Liver (tissue), 9 donors: ENCODE data around the gene PPARA. TPM values are rescaled to one million over a fixed set of nuclear protein-coding genes. Genes with fewer than 3 reads are reported as not detected.

Experiments
- DNase-seq: peaks from one replicate; pipeline ENCODE4 v3.0.0-alpha.2; 2017; ENCODE audit warnings: low spot score
- H3K27ac ChIP-seq, 2 donors: one replicate each; pipeline ENCODE4 v1.7.0; 2013; ENCODE audit warnings: inconsistent platforms in 2 of 2, low read length in 2 of 2, control low read depth in 1 of 2, low read depth in 1 of 2, mild to moderate bottlenecking in 1 of 2
- H3K27me3 ChIP-seq, 4 donors: one replicate each; pipeline versions ENCODE4 v1.6.1 to v1.7.0; 2013; ENCODE audit warnings: low read length in 3 of 4, inconsistent platforms in 1 of 4, mild to moderate bottlenecking in 1 of 4, moderate library complexity in 1 of 4; ENCODE audit not compliant: control insufficient read depth in 4 of 4, insufficient read depth in 4 of 4
- H3K36me3 ChIP-seq, 4 donors: one replicate each; pipeline versions ENCODE4 v1.6.1 to v1.7.0; 2013; ENCODE audit warnings: low read length in 3 of 4, mild to moderate bottlenecking in 3 of 4, low read depth in 1 of 4, moderate library complexity in 1 of 4; ENCODE audit not compliant: control insufficient read depth in 4 of 4, insufficient read depth in 3 of 4
- H3K4me1 ChIP-seq, 4 donors: one replicate each; pipeline versions ENCODE4 v1.6.1 to v1.7.0; 2013; ENCODE audit warnings: low read length in 3 of 4, mild to moderate bottlenecking in 3 of 4, moderate library complexity in 1 of 4; ENCODE audit not compliant: control insufficient read depth in 4 of 4, insufficient read depth in 4 of 4
- H3K4me3 ChIP-seq, 3 donors: one replicate each; pipeline versions ENCODE4 v1.6.1 to v1.7.0; 2013; ENCODE audit warnings: low read length in 3 of 3, control low read depth in 1 of 3, low read depth in 1 of 3, mild to moderate bottlenecking in 1 of 3
- H3K9ac ChIP-seq, 2 donors: one replicate each; pipeline ENCODE4 v1.7.0; 2013; ENCODE audit warnings: low read length in 2 of 2, mild to moderate bottlenecking in 2 of 2, moderate library complexity in 2 of 2, control low read depth in 1 of 2, low read depth in 1 of 2
- H3K9me3 ChIP-seq, 4 donors: one replicate each; pipeline versions ENCODE4 v1.6.1 to v1.7.0; 2013; ENCODE audit warnings: low read length in 3 of 4; ENCODE audit not compliant: control insufficient read depth in 4 of 4
- EGR1 ChIP-seq, 2 donors: IDR thresholded peaks; 2 replicates each; pipeline ENCODE4 v1.6.1; 2016 to 2018; ENCODE audit warnings: antibody characterized with exemption in 2 of 2, low read depth in 2 of 2
- FOXA1 ChIP-seq: IDR thresholded peaks from 2 replicates; pipeline ENCODE4 v1.6.1; 2016; ENCODE audit warnings: antibody characterized with exemption
- FOXA2 ChIP-seq: IDR thresholded peaks from 2 replicates; pipeline ENCODE4 v1.6.1; 2016; ENCODE audit warnings: antibody characterized with exemption
- GABPA ChIP-seq, 2 donors: IDR thresholded peaks in 1 of 2; conservative IDR thresholded peaks in 1 of 2; 2 replicates each; pipeline ENCODE4 v1.6.1; 2016; ENCODE audit warnings: antibody characterized with exemption in 2 of 2, mild to moderate bottlenecking in 1 of 2, moderate library complexity in 1 of 2
- HNF4A ChIP-seq, 2 donors: conservative IDR thresholded peaks; 2 replicates each; pipeline ENCODE4 v1.6.1; 2016; ENCODE audit warnings: antibody characterized with exemption in 2 of 2, mild to moderate bottlenecking in 2 of 2
- HNF4G ChIP-seq: IDR thresholded peaks from 2 replicates; pipeline ENCODE4 v1.6.1; 2016; ENCODE audit warnings: antibody characterized with exemption
- JUND ChIP-seq, 2 donors: IDR thresholded peaks; 2 replicates each; pipeline ENCODE4 v1.6.1; 2016; ENCODE audit warnings: antibody characterized with exemption in 2 of 2
- NR2F2 ChIP-seq: IDR thresholded peaks from 2 replicates; pipeline ENCODE4 v1.6.1; 2016; ENCODE audit warnings: antibody characterized with exemption
- RAD21 ChIP-seq, 2 donors: IDR thresholded peaks; 2 replicates each; pipeline ENCODE4 v1.6.1; 2016; ENCODE audit warnings: antibody characterized with exemption in 2 of 2, mild to moderate bottlenecking in 2 of 2
- RXRA ChIP-seq, 2 donors: IDR thresholded peaks; 2 replicates each; pipeline ENCODE4 v1.6.1; 2017 to 2018; ENCODE audit warnings: antibody characterized with exemption in 2 of 2, mild to moderate bottlenecking in 1 of 2
- SP1 ChIP-seq: IDR thresholded peaks from 2 replicates; pipeline ENCODE4 v1.6.1; 2018; ENCODE audit warnings: antibody characterized with exemption, mild to moderate bottlenecking
- TAF1 ChIP-seq: conservative IDR thresholded peaks from 2 replicates; pipeline ENCODE4 v1.6.1; 2016; ENCODE audit warnings: antibody characterized with exemption, mild to moderate bottlenecking
- YY1 ChIP-seq: IDR thresholded peaks from 2 replicates; pipeline ENCODE4 v1.6.1; 2016; ENCODE audit warnings: antibody characterized with exemption, mild to moderate bottlenecking
- WGBS: extraction: QIAGEN DNeasy Blood & Tissue Kit; methylation state at CpG from one replicate; pipeline ENCODE4 v1.1.7; 2013; 5-methylcytosine and 5-hydroxymethylcytosine counted together
- polyA plus RNA-seq, 2 donors: library from polyadenylated mRNA; stranded (reverse) in 1 of 2; unstranded in 1 of 2; fragments of 200-250 nt in 1 of 2; fragments of >200 nt in 1 of 2; fragmentation: Nextera tagmentation in 1 of 2; extraction: Ambion mirVana in 1 of 2; gene quantifications; one replicate each; pipeline versions ENCODE4 v1.2.1 to v1.2.3, GENCODE V29; 2013 to 2015
- total RNA-seq, 2 donors: library from RNA; depleted of rRNA; stranded (reverse); fragments of >200 nt; gene quantifications; one replicate each; pipeline ENCODE4 v1.2.3, GENCODE V29; 2014
- TF ChIP-seq, protein P1 (sequence below): IDR thresholded peaks from 2 replicates; pipeline ENCODE4 v1.6.1; 2016; ENCODE audit warnings: antibody characterized with exemption
- TF ChIP-seq, protein P2 (sequence below): IDR thresholded peaks from 2 replicates; pipeline ENCODE4 v1.6.1; 2016; ENCODE audit warnings: antibody characterized with exemption
- TF ChIP-seq, protein P3 (sequence below): IDR thresholded peaks from 2 replicates; pipeline ENCODE4 v1.6.1; 2016; ENCODE audit warnings: antibody characterized with exemption, mild to moderate bottlenecking
- TF ChIP-seq, protein P4 (sequence below): IDR thresholded peaks from 2 replicates; pipeline ENCODE4 v1.6.1; 2016; ENCODE audit warnings: antibody characterized with exemption
- TF ChIP-seq, protein P5 (sequence below): fragments of 150-350 bp; IDR thresholded peaks from 2 replicates; pipeline ENCODE4 v1.5.1; 2017; ENCODE audit warnings: improper control_type of control experiment, low read depth, low read length; ENCODE audit not compliant: missing input control
- donor health status: healthy.
- donor health status: healthy.
- donor health status: healthy.
- donor health status: healthy.
- donor health status: healthy.

Gene PPARA
- total and polyA plus RNA-seq, 4 donors: 31.2 to 78.8 (median 41.3) TPM

DNA sequence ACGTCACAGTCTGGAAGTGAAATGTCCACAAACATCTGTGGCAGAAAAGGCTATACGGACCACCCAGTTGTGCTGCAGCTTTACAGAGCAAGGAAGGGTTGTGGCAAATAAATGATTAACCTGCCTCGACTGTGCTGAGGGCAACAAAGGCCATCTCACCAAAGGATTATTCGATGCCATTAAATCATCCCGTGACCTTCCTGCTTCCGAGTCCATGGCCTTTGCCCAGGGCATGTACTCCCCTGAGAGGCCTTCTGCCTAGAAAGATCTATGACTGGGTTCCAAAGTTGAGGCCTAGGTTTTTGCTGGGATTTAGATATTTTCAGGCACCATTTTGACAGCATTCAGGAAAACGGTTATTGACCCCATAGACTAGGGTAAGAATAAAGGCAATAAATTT is 90.6 kb downstream of the PPARA start:
- H3K36me3 ChIP-seq: peaks cover 11 to 34% (median 27%) of the 10 kb centered on the region in 4 donors

More for the DNA sequence above, 90.6 kb downstream of the PPARA start:
- Histone ChIP-seq H3K27ac (no peak overlapping the region), H3K27me3 (no peaks in the 10 kb centered on the region), H3K4me3 (no peak overlapping the region), H3K4me1 (peaks cover 4 to 24% (median 13%) of the 10 kb centered on the region in 4 donors), H3K9me3 (no peaks in the 10 kb centered on the region), H3K9ac (no peak overlapping the region)
- WGBS: 42% methylated on average over 7 of the region's 7 CpGs
- peak; percentile 65 for DNase-seq
- TF ChIP-seq, protein P1, sequence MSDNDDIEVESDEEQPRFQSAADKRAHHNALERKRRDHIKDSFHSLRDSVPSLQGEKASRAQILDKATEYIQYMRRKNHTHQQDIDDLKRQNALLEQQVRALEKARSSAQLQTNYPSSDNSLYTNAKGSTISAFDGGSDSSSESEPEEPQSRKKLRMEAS: peak; percentile 75
- TF ChIP-seq EGR1 (IDR thresholded peaks at IDR 0.05; ENCODE audit: low read depth in 2 of 2) (no peak), GABPA (IDR thresholded peaks at IDR 0.05 in 1 of 2, conservative IDR thresholded peaks at IDR 0.05 in 1 of 2) (peak in 1 of 2 donors; percentile 46), JUND (IDR thresholded peaks at IDR 0.05) (peak; percentile 25 to 38), TAF1 (no peak), YY1 (peak; percentile 73), HNF4A (conservative IDR thresholded peaks at IDR 0.05) (peak; percentile 98 to 99), SP1 (peak; percentile 85), NR2F2 (peak; percentile 96), RAD21 (IDR thresholded peaks at IDR 0.05) (peak; percentile 37 to 60), RXRA (IDR thresholded peaks at IDR 0.05) (peak; percentile 93 to 96), FOXA2 (no peak), FOXA1 (no peak), HNF4G (peak; percentile 91)
- TF ChIP-seq, protein P2, sequence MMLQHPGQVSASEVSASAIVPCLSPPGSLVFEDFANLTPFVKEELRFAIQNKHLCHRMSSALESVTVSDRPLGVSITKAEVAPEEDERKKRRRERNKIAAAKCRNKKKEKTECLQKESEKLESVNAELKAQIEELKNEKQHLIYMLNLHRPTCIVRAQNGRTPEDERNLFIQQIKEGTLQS: no peak
- TF ChIP-seq, protein P3, sequence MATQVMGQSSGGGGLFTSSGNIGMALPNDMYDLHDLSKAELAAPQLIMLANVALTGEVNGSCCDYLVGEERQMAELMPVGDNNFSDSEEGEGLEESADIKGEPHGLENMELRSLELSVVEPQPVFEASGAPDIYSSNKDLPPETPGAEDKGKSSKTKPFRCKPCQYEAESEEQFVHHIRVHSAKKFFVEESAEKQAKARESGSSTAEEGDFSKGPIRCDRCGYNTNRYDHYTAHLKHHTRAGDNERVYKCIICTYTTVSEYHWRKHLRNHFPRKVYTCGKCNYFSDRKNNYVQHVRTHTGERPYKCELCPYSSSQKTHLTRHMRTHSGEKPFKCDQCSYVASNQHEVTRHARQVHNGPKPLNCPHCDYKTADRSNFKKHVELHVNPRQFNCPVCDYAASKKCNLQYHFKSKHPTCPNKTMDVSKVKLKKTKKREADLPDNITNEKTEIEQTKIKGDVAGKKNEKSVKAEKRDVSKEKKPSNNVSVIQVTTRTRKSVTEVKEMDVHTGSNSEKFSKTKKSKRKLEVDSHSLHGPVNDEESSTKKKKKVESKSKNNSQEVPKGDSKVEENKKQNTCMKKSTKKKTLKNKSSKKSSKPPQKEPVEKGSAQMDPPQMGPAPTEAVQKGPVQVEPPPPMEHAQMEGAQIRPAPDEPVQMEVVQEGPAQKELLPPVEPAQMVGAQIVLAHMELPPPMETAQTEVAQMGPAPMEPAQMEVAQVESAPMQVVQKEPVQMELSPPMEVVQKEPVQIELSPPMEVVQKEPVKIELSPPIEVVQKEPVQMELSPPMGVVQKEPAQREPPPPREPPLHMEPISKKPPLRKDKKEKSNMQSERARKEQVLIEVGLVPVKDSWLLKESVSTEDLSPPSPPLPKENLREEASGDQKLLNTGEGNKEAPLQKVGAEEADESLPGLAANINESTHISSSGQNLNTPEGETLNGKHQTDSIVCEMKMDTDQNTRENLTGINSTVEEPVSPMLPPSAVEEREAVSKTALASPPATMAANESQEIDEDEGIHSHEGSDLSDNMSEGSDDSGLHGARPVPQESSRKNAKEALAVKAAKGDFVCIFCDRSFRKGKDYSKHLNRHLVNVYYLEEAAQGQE: peak; percentile 23
- TF ChIP-seq, protein P4, sequence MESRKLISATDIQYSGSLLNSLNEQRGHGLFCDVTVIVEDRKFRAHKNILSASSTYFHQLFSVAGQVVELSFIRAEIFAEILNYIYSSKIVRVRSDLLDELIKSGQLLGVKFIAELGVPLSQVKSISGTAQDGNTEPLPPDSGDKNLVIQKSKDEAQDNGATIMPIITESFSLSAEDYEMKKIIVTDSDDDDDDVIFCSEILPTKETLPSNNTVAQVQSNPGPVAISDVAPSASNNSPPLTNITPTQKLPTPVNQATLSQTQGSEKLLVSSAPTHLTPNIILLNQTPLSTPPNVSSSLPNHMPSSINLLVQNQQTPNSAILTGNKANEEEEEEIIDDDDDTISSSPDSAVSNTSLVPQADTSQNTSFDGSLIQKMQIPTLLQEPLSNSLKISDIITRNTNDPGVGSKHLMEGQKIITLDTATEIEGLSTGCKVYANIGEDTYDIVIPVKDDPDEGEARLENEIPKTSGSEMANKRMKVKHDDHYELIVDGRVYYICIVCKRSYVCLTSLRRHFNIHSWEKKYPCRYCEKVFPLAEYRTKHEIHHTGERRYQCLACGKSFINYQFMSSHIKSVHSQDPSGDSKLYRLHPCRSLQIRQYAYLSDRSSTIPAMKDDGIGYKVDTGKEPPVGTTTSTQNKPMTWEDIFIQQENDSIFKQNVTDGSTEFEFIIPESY: peak; percentile 53
- TF ChIP-seq, protein P5, sequence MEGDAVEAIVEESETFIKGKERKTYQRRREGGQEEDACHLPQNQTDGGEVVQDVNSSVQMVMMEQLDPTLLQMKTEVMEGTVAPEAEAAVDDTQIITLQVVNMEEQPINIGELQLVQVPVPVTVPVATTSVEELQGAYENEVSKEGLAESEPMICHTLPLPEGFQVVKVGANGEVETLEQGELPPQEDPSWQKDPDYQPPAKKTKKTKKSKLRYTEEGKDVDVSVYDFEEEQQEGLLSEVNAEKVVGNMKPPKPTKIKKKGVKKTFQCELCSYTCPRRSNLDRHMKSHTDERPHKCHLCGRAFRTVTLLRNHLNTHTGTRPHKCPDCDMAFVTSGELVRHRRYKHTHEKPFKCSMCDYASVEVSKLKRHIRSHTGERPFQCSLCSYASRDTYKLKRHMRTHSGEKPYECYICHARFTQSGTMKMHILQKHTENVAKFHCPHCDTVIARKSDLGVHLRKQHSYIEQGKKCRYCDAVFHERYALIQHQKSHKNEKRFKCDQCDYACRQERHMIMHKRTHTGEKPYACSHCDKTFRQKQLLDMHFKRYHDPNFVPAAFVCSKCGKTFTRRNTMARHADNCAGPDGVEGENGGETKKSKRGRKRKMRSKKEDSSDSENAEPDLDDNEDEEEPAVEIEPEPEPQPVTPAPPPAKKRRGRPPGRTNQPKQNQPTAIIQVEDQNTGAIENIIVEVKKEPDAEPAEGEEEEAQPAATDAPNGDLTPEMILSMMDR: no peak
